Measurements from ENCODE around the gene GPC6. TPM values are rescaled to one million over a fixed set of nuclear protein-coding genes. Genes with fewer than 3 reads are reported as not detected.
"Not testable (repeated sequence)": the region's sequence is repeated elsewhere in the genome, so short reads cannot be mapped to it uniquely, and the experiment has no call there.

The GPC6 gene
- 40.0 TPM for polyA plus RNA-seq (2013, experiment 1 of 2)
- 39.1 TPM for polyA plus RNA-seq (2013, experiment 2 of 2)

GRCh38 chr13:93226623-93227279 lies at the start of gene GPC6:
TSS of gene GPC6 (plus strand) at chr13:93226807.
- WGBS, 2 experiments (ENCODE audit: insufficient coverage in 2 of 2): 0 to 1% methylated on average over 26 to 27 of the region's 31 CpGs
- no peaks in the 10 kb centered on the region for H3K9me3 ChIP-seq (ENCODE audit: control insufficient read depth, low read length)
- peak within 1 kb of the TSS; percentile 87 for H3K27ac ChIP-seq (ENCODE audit: low read depth, low read length, severe bottlenecking)
- H3K36me3 ChIP-seq (ENCODE audit: control insufficient read depth, insufficient read depth, low read length): no peaks in the 10 kb centered on the region
- peaks cover 34% of the 10 kb centered on the region for H3K4me1 ChIP-seq (ENCODE audit: control insufficient read depth, insufficient read depth, low read length, poor library complexity, severe bottlenecking)
- peak within 1 kb of the TSS; percentile 78 for H3K4me3 ChIP-seq (ENCODE audit: extremely low read depth, insufficient read depth, low read length, poor library complexity, severe bottlenecking)

GRCh38 chr13:93180356-93180969 lies 46.1 kb upstream of the GPC6 start:
- Histone ChIP-seq H3K36me3 (ENCODE audit: control insufficient read depth, insufficient read depth, low read length) (no peaks in the 10 kb centered on the region), H3K27ac (ENCODE audit: low read depth, low read length, severe bottlenecking) (no peak overlapping the region), H3K4me3 (ENCODE audit: extremely low read depth, insufficient read depth, low read length, poor library complexity, severe bottlenecking) (no peak overlapping the region), H3K4me1 (ENCODE audit: control insufficient read depth, insufficient read depth, low read length, poor library complexity, severe bottlenecking) (no peaks in the 10 kb centered on the region), H3K9me3 (ENCODE audit: control insufficient read depth, low read length) (no peaks in the 10 kb centered on the region)
- WGBS, 2 experiments (ENCODE audit: insufficient coverage in 2 of 2): 40% methylated on average over 2 of the region's 2 CpGs; no CpG with 5 or more reads in 1 of the 2 experiments

GRCh38 chr13:93182406-93182805 lies 44.2 kb upstream of the GPC6 start:
- no peaks in the 10 kb centered on the region for H3K36me3 ChIP-seq (ENCODE audit: control insufficient read depth, insufficient read depth, low read length)
- no CpG with 5 or more reads among the region's 3 CpGs for WGBS, 2 experiments (ENCODE audit: insufficient coverage in 2 of 2)
- no peaks in the 10 kb centered on the region for H3K4me1 ChIP-seq (ENCODE audit: control insufficient read depth, insufficient read depth, low read length, poor library complexity, severe bottlenecking)
- no peak overlapping the region for H3K27ac ChIP-seq (ENCODE audit: low read depth, low read length, severe bottlenecking)
- H3K4me3 ChIP-seq (ENCODE audit: extremely low read depth, insufficient read depth, low read length, poor library complexity, severe bottlenecking): no peak overlapping the region
- no peaks in the 10 kb centered on the region for H3K9me3 ChIP-seq (ENCODE audit: control insufficient read depth, low read length)

DNA sequence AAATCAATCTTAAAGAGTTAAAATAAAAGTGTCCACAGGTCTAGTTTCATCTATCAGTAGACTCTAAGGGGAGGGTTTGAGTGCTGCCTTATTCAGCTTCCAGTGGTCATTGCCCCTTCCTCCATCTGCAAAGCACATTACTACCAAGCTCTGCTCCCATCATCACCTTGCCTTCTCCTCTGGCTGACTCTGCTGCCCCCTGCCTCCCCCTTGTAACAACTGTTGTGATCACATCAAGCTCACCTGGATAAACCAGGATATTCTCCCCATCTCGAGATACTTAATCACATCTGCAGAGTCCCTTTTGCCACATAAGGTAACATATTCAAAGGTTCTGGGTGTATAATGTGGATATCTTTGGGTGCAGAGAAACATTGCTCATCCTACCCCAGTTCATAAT lies 43.3 kb upstream of the GPC6 start:
- no CpG with 5 or more reads among the region's 1 CpG for WGBS, 2 experiments (ENCODE audit: insufficient coverage in 2 of 2)
- no peak overlapping the region for H3K27ac ChIP-seq (ENCODE audit: low read depth, low read length, severe bottlenecking)
- no peaks in the 10 kb centered on the region for H3K4me1 ChIP-seq (ENCODE audit: control insufficient read depth, insufficient read depth, low read length, poor library complexity, severe bottlenecking)
- H3K9me3 ChIP-seq (ENCODE audit: control insufficient read depth, low read length): no peaks in the 10 kb centered on the region
- H3K36me3 ChIP-seq (ENCODE audit: control insufficient read depth, insufficient read depth, low read length): no peaks in the 10 kb centered on the region
- H3K4me3 ChIP-seq (ENCODE audit: extremely low read depth, insufficient read depth, low read length, poor library complexity, severe bottlenecking): no peak overlapping the region

- no peak overlapping the region for H3K4me3 ChIP-seq (ENCODE audit: extremely low read depth, insufficient read depth, low read length, poor library complexity, severe bottlenecking)
- peaks cover 6% of the 10 kb centered on the region for H3K9me3 ChIP-seq (ENCODE audit: control insufficient read depth, low read length)
- no peak overlapping the region for H3K27ac ChIP-seq (ENCODE audit: low read depth, low read length, severe bottlenecking)
- no peaks in the 10 kb centered on the region for H3K4me1 ChIP-seq (ENCODE audit: control insufficient read depth, insufficient read depth, low read length, poor library complexity, severe bottlenecking)
- H3K36me3 ChIP-seq (ENCODE audit: control insufficient read depth, insufficient read depth, low read length): no peaks in the 10 kb centered on the region
- WGBS, 2 experiments (ENCODE audit: insufficient coverage in 2 of 2): no CpG with 5 or more reads among the region's 2 CpGs
These were observed 36.6 kb upstream of the GPC6 start for GRCh38 chr13:93190006-93190405.

DNA sequence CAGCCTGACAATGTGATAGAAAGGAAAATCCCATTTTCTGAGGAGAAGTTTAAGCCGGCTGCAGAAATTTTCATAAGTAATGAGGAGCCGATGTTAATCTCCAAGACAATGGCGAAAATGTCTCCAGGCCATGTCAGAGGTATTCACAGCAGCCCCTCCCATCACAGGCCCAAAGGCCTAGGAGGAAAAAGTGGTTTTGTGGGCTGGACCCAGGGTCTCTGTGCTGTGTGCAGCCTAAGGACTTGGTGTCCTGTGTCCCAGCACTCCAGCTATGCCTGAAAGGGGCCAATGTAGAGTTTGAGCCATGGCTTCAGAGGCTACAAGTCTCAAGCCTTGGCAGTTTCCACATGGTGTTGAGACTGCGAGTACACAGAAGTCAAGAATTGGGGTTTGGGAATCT lies 32.9 kb upstream of the GPC6 start:
- peaks cover 6% of the 10 kb centered on the region for H3K9me3 ChIP-seq (ENCODE audit: control insufficient read depth, low read length)
- WGBS, 2 experiments (ENCODE audit: insufficient coverage in 2 of 2): 88 to 95% methylated on average over 3 to 4 of the region's 4 CpGs
- H3K27ac ChIP-seq (ENCODE audit: low read depth, low read length, severe bottlenecking): no peak overlapping the region
- H3K4me3 ChIP-seq (ENCODE audit: extremely low read depth, insufficient read depth, low read length, poor library complexity, severe bottlenecking): no peak overlapping the region
- no peaks in the 10 kb centered on the region for H3K36me3 ChIP-seq (ENCODE audit: control insufficient read depth, insufficient read depth, low read length)
- no peaks in the 10 kb centered on the region for H3K4me1 ChIP-seq (ENCODE audit: control insufficient read depth, insufficient read depth, low read length, poor library complexity, severe bottlenecking)

GRCh38 chr13:93199856-93200255 lies 26.8 kb upstream of the GPC6 start:
- 83 to 100% methylated on average over 1 of the region's 1 CpG for WGBS, 2 experiments (ENCODE audit: insufficient coverage in 2 of 2)
- Histone ChIP-seq H3K4me3 (ENCODE audit: extremely low read depth, insufficient read depth, low read length, poor library complexity, severe bottlenecking) (no peak overlapping the region), H3K36me3 (ENCODE audit: control insufficient read depth, insufficient read depth, low read length) (no peaks in the 10 kb centered on the region), H3K27ac (ENCODE audit: low read depth, low read length, severe bottlenecking) (no peak overlapping the region), H3K9me3 (ENCODE audit: control insufficient read depth, low read length) (no peaks in the 10 kb centered on the region), H3K4me1 (ENCODE audit: control insufficient read depth, insufficient read depth, low read length, poor library complexity, severe bottlenecking) (no peaks in the 10 kb centered on the region)

DNA sequence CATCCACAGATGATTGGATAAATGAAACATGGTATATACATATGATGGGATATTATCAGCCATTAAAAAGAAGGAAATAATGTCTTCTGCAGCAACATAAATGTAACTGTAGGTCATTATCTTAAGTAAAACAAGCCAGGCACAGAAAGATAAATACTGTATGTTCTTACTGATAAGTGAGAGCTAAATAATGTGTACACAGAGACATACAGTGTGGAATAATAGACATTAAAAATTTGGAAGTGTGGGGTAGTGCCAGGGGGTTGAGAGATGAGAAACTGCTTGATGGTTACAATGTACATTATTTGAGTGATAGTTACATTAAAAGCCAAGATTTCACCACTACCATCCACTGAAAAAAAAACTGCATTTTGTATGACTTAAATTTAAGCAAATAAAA lies 26.0 kb upstream of the GPC6 start:
- no peak overlapping the region for H3K27ac ChIP-seq (ENCODE audit: low read depth, low read length, severe bottlenecking)
- no peak overlapping the region for H3K4me3 ChIP-seq (ENCODE audit: extremely low read depth, insufficient read depth, low read length, poor library complexity, severe bottlenecking)
- H3K9me3 ChIP-seq (ENCODE audit: control insufficient read depth, low read length): no peaks in the 10 kb centered on the region

GRCh38 chr13:93201992-93202558 lies 24.5 kb upstream of the GPC6 start:
- no peaks in the 10 kb centered on the region for H3K9me3 ChIP-seq (ENCODE audit: control insufficient read depth, low read length)
- 83 to 100% methylated on average over 1 of the region's 1 CpG for WGBS, 2 experiments (ENCODE audit: insufficient coverage in 2 of 2)

More for the DNA sequence above, 26.0 kb upstream of the GPC6 start:
- Histone ChIP-seq H3K36me3 (ENCODE audit: control insufficient read depth, insufficient read depth, low read length) (no peaks in the 10 kb centered on the region), H3K4me1 (ENCODE audit: control insufficient read depth, insufficient read depth, low read length, poor library complexity, severe bottlenecking) (no peaks in the 10 kb centered on the region)

DNA sequence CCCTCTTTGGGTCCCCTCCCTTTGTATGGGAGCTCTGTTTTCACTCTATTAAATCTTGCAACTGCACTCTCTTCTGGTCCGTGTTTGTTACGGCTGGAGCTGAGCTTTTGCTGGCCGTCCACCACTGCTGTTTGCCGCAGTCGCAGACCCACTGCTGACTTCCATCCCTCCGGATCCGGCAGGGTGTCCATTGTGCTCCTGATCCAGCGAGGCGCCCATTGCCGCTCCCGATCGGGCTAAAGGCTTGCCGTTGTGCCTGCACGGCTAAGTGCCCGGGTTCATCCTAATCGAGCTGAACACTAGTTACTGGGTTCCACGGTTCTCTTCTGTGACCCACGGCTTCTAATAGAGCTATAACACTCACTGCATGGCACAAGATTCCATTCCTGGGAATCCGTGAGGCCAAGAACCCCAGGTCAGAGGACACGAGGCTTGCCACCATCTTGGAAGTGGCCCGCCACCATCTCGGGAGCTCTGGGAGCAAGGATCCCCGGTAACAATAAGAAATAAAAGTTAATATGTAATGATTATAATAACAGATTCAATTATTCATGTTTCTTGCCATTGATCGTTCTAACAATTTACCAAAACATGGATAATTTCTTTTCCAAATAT lies 19.7 kb upstream of the GPC6 start:
- not testable (repeated sequence) for H3K9me3 ChIP-seq (ENCODE audit: control insufficient read depth, low read length); H3K36me3 ChIP-seq (ENCODE audit: control insufficient read depth, insufficient read depth, low read length); H3K4me1 ChIP-seq (ENCODE audit: control insufficient read depth, insufficient read depth, low read length, poor library complexity, severe bottlenecking); H3K4me3 ChIP-seq (ENCODE audit: extremely low read depth, insufficient read depth, low read length, poor library complexity, severe bottlenecking); H3K27ac ChIP-seq (ENCODE audit: low read depth, low read length, severe bottlenecking)
- 95 to 98% methylated on average over 16 to 18 of the region's 24 CpGs for WGBS, 2 experiments (ENCODE audit: insufficient coverage in 2 of 2)

More at GRCh38 chr13:93201992-93202558, 24.5 kb upstream of the GPC6 start:
- H3K4me3 ChIP-seq (ENCODE audit: extremely low read depth, insufficient read depth, low read length, poor library complexity, severe bottlenecking): no peak overlapping the region
- no peak overlapping the region for H3K27ac ChIP-seq (ENCODE audit: low read depth, low read length, severe bottlenecking)
- no peaks in the 10 kb centered on the region for H3K4me1 ChIP-seq (ENCODE audit: control insufficient read depth, insufficient read depth, low read length, poor library complexity, severe bottlenecking)
- H3K36me3 ChIP-seq (ENCODE audit: control insufficient read depth, insufficient read depth, low read length): no peaks in the 10 kb centered on the region
